PFSK-1 (cell line): ENCODE data around the gene ECE1.

ENCODE experiments used
- FOXP2 ChIP-seq: optimal IDR thresholded peaks from 2 replicates; pipeline ENCODE3; 2011; ENCODE audit warnings: borderline replicate concordance, control low read depth, inconsistent platforms; ENCODE audit not compliant: insufficient read depth; ENCODE audit errors: extremely low read length, extremely low read depth
- POLR2AphosphoS5 ChIP-seq: IDR thresholded peaks from 2 replicates; pipeline ENCODE4 v1.6.1; 2012; ENCODE audit warnings: low read depth, mild to moderate bottlenecking, control low read depth, low read length, moderate library complexity
- SIN3A ChIP-seq: IDR thresholded peaks from 2 replicates; pipeline ENCODE4 v1.6.1; 2012; ENCODE audit warnings: mild to moderate bottlenecking, low read length, moderate library complexity, borderline replicate concordance; ENCODE audit not compliant: insufficient read depth
- TAF1 ChIP-seq: IDR thresholded peaks from 2 replicates; pipeline ENCODE4 v1.6.1; 2012; ENCODE audit warnings: low read length, control low read depth, borderline replicate concordance; ENCODE audit not compliant: insufficient read depth
- TF ChIP-seq, protein P1 (sequence below), 2 experiments: IDR thresholded peaks; 2 replicates each; pipeline versions ENCODE4 v1.6.1 to v1.8.0; 2011 to 2012; ENCODE audit warnings: low read depth in 2 of 2, low read length in 2 of 2, control low read depth in 1 of 2, inconsistent platforms in 1 of 2, mild to moderate bottlenecking in 1 of 2, moderate library complexity in 1 of 2; ENCODE audit not compliant: insufficient read depth in 1 of 2

Gene ECE1

DNA sequence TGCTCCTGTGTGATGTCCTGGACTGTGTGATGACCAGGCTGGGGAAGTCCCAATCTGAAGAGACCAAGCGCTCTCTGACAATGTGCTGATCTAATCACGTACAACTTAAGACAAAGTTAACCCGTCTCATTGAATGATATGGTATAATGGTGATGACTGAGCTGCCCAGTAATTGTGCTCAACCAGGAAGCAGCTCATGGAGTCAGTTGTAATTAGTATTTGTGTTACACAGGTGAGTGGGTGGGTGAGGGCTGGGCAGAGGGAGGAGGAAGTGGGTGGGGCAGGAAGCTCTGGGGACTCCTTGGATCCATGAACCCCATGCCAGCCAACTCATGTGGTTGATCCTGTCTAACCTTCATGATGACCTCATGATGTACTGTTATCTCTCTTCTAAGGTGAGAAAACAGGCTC lies 8.7 kb upstream of the ECE1 start:
- TF ChIP-seq, protein P1, sequence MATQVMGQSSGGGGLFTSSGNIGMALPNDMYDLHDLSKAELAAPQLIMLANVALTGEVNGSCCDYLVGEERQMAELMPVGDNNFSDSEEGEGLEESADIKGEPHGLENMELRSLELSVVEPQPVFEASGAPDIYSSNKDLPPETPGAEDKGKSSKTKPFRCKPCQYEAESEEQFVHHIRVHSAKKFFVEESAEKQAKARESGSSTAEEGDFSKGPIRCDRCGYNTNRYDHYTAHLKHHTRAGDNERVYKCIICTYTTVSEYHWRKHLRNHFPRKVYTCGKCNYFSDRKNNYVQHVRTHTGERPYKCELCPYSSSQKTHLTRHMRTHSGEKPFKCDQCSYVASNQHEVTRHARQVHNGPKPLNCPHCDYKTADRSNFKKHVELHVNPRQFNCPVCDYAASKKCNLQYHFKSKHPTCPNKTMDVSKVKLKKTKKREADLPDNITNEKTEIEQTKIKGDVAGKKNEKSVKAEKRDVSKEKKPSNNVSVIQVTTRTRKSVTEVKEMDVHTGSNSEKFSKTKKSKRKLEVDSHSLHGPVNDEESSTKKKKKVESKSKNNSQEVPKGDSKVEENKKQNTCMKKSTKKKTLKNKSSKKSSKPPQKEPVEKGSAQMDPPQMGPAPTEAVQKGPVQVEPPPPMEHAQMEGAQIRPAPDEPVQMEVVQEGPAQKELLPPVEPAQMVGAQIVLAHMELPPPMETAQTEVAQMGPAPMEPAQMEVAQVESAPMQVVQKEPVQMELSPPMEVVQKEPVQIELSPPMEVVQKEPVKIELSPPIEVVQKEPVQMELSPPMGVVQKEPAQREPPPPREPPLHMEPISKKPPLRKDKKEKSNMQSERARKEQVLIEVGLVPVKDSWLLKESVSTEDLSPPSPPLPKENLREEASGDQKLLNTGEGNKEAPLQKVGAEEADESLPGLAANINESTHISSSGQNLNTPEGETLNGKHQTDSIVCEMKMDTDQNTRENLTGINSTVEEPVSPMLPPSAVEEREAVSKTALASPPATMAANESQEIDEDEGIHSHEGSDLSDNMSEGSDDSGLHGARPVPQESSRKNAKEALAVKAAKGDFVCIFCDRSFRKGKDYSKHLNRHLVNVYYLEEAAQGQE (IDR thresholded peaks at IDR 0.05; ENCODE audit: insufficient read depth in 1 of 2, low read depth in 2 of 2, low read length in 2 of 2) = no peak
- no peak for TF ChIP-seq FOXP2
- TF ChIP-seq TAF1 = no peak
- no peak for TF ChIP-seq SIN3A
- TF ChIP-seq POLR2AphosphoS5 = no peak

GRCh38 chr1:21297975-21298374 lies 7.7 kb upstream of the ECE1 start:
- no peak for TF ChIP-seq POLR2AphosphoS5
- TF ChIP-seq, protein P1 (IDR thresholded peaks at IDR 0.05; ENCODE audit: insufficient read depth in 1 of 2, low read depth in 2 of 2, low read length in 2 of 2) = no peak
- TF ChIP-seq FOXP2 = no peak
- no peak for TF ChIP-seq TAF1
- no peak for TF ChIP-seq SIN3A

- no peak for TF ChIP-seq TAF1
- no peak for TF ChIP-seq SIN3A
- no peak for TF ChIP-seq FOXP2
- TF ChIP-seq POLR2AphosphoS5 = no peak
- TF ChIP-seq, protein P1 (IDR thresholded peaks at IDR 0.05; ENCODE audit: insufficient read depth in 1 of 2, low read depth in 2 of 2, low read length in 2 of 2) = no peak
Measured at GRCh38 chr1:21296509-21297354, 6.5 kb upstream of the ECE1 start.

- TF ChIP-seq FOXP2 (no peak), TAF1 (no peak), POLR2AphosphoS5 (no peak), SIN3A (no peak)
- TF ChIP-seq, protein P1 (IDR thresholded peaks at IDR 0.05; ENCODE audit: insufficient read depth in 1 of 2, low read depth in 2 of 2, low read length in 2 of 2) = no peak
Measured at GRCh38 chr1:21295545-21295944, 5.3 kb upstream of the ECE1 start.

DNA sequence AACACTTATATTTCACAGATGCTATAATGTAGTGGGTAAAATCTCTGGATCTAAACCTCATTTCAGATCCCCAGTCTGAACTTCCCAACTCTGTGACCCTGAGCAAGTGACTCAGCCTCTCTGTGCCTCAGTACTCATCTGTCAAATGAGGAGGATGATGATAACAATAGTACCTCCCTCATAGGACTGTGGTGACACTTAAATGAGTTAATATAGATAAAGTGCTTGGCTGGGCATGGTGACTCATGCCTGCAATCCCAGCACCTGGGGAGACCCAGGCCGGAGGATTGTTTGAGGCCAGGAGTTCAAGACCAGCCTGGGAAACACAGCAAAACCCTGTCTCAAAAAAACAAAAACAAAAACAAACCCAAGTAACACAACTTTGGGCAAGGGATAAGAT lies 4.7 kb upstream of the ECE1 start:
- TF ChIP-seq POLR2AphosphoS5 (no peak), SIN3A (no peak), TAF1 (no peak), FOXP2 (no peak)
- TF ChIP-seq, protein P1 (IDR thresholded peaks at IDR 0.05; ENCODE audit: insufficient read depth in 1 of 2, low read depth in 2 of 2, low read length in 2 of 2) = no peak
